ENCODE data around the gene ICE2.
"Not testable (repeated sequence)": the region's sequence is repeated elsewhere in the genome, so short reads cannot be mapped to it uniquely, and the experiment has no call there.

ICE2 gene

GRCh38 chr15:60416484-60416883 is 62.5 kb downstream of the ICE2 start:
- no peak for DNase-seq (ENCODE audit: extremely low spot score)
- POLR2A ChIA-PET, result no interaction called here
- CTCF ChIA-PET, result no interaction called here
- TF ChIP-seq FOXA1 (IDR thresholded peaks at IDR 0.05) (no peak), PKNOX1 (IDR thresholded peaks at IDR 0.05) (no peak), BHLHE40 (IDR thresholded peaks at IDR 0.05; ENCODE audit: borderline replicate concordance) (no peak), L3MBTL2 (conservative IDR thresholded peaks at IDR 0.05) (no peak), HDGF (IDR thresholded peaks at IDR 0.05; ENCODE audit: borderline replicate concordance) (no peak), TARDBP (IDR thresholded peaks at IDR 0.05) (no peak), CTBP1 (IDR thresholded peaks at IDR 0.05; ENCODE audit: borderline replicate concordance) (no peak), NFRKB (IDR thresholded peaks at IDR 0.05) (no peak), ZNF384 (IDR thresholded peaks at IDR 0.05) (no peak), FOXM1 (IDR thresholded peaks at IDR 0.05; ENCODE audit: borderline replicate concordance) (no peak), LEF1 (IDR thresholded peaks at IDR 0.05; ENCODE audit: borderline replicate concordance) (no peak)

DNA sequence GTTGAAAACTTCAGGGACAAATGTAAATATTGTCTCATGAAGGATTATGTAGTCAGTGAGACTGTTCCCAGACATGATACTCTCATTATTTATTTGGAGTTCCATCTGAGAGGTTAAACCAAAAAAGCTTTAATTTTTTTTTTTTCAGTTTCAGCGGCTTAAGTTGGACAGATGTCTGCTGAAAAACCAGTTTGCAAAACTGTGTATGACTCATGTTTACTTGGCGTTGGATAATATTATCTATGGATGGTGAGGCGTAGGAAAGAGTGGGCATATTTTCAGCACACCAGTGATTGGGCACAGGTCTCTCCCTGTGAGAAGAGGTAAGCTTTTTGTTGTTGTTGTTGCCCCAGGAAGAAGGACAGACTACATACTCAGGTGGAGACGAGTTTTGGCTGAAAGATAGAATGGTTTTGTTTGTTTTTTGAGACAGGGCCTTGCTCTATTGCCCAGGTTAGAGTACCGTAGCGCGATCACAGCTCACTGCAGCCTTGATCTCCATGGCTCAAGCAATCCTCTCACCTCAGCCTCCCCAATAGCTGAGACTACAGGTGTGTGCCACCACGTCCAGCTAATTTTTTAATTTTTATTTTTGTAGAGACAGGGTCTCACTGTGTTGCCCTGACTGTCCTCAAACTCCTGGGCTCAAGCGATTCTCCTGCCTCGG is 64.8 kb downstream of the ICE2 start:
- ChIA-PET CTCF (interaction anchor here (0.6 kb wide), 1 partner anchor 602 kb away, joined by 3 read pairs; no protein-coding TSS in a partner anchor), POLR2A (no interaction called here)
- no peak for TF ChIP-seq FOXM1 (IDR thresholded peaks at IDR 0.05; ENCODE audit: borderline replicate concordance)
- no peak for TF ChIP-seq PKNOX1 (IDR thresholded peaks at IDR 0.05)
- no peak for TF ChIP-seq HDGF (IDR thresholded peaks at IDR 0.05; ENCODE audit: borderline replicate concordance)
- TF ChIP-seq L3MBTL2 (conservative IDR thresholded peaks at IDR 0.05), result no peak
- DNase-seq (ENCODE audit: extremely low spot score), result no peak

DNA sequence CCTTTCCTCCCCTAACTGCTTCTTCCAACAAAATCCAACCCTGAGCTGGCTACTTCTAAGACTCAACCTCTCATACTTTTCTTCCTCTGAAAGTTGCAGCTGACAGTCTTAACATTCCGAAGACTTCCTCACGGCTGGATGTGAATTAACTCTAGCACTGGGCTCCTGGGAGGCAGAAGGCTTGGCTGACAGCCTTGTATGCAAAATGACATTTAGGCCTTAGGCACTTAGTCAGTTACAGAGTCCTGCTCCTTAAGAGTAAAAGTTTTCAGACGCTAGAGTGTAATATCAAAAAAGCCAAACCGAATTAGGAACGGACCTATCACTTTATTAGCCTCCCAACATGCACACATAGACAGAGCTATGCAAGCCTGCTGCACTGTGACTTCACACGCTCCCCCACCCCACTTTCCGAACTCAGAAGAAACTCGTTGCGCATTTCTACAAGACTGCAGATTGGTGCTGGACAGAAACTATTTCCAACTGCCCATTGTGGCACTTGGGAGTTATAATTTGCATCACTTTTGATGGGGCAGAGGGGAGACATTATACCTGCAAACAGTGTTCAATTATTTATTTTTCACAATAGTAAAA is 65.6 kb downstream of the ICE2 start:
- POLR2A ChIA-PET, result no interaction called here
- TF ChIP-seq FOXA1 (IDR thresholded peaks at IDR 0.05), result no peak
- no peak for TF ChIP-seq HDGF (IDR thresholded peaks at IDR 0.05; ENCODE audit: borderline replicate concordance)
- no peak for TF ChIP-seq LEF1 (IDR thresholded peaks at IDR 0.05; ENCODE audit: borderline replicate concordance)
- no peak for TF ChIP-seq PKNOX1 (IDR thresholded peaks at IDR 0.05)
- no peak for TF ChIP-seq ZNF384 (IDR thresholded peaks at IDR 0.05)
- TF ChIP-seq FOXK2 (IDR thresholded peaks at IDR 0.05), result no peak
- no peak for TF ChIP-seq TARDBP (IDR thresholded peaks at IDR 0.05)
- no peak for TF ChIP-seq SP1 (IDR thresholded peaks at IDR 0.05)
- CTCF ChIA-PET, result no interaction called here
- DNase-seq (ENCODE audit: extremely low spot score), result no peak

GRCh38 chr15:60412807-60413206 is 66.1 kb downstream of the ICE2 start:
- POLR2A ChIA-PET; DNase-seq (ENCODE audit: extremely low spot score); CTCF ChIA-PET: not testable (repeated sequence)

- POLR2A ChIA-PET, result no interaction called here
- CTCF ChIA-PET, result no interaction called here
- TF ChIP-seq BHLHE40 (IDR thresholded peaks at IDR 0.05; ENCODE audit: borderline replicate concordance), result no peak
- no peak for TF ChIP-seq SUZ12 (IDR thresholded peaks at IDR 0.05)
- TF ChIP-seq FOXA1 (IDR thresholded peaks at IDR 0.05), result no peak
- no peak for TF ChIP-seq FOXK2 (IDR thresholded peaks at IDR 0.05)
- TF ChIP-seq ELF4 (IDR thresholded peaks at IDR 0.05), result no peak
- no peak for TF ChIP-seq LEF1 (IDR thresholded peaks at IDR 0.05; ENCODE audit: borderline replicate concordance)
- TF ChIP-seq NFRKB (IDR thresholded peaks at IDR 0.05), result no peak
- no peak for TF ChIP-seq CTBP1 (IDR thresholded peaks at IDR 0.05; ENCODE audit: borderline replicate concordance)
- no peak for TF ChIP-seq FOXM1 (IDR thresholded peaks at IDR 0.05; ENCODE audit: borderline replicate concordance)
- TF ChIP-seq ARNT (IDR thresholded peaks at IDR 0.05), result no peak
- TF ChIP-seq ZNF384 (IDR thresholded peaks at IDR 0.05), result no peak
- TF ChIP-seq SP1 (IDR thresholded peaks at IDR 0.05), result no peak
- TF ChIP-seq PKNOX1 (IDR thresholded peaks at IDR 0.05), result no peak
- no peak for TF ChIP-seq TARDBP (IDR thresholded peaks at IDR 0.05)
- no peak for TF ChIP-seq HDGF (IDR thresholded peaks at IDR 0.05; ENCODE audit: borderline replicate concordance)
- TF ChIP-seq L3MBTL2 (conservative IDR thresholded peaks at IDR 0.05), result no peak
- no peak for DNase-seq (ENCODE audit: extremely low spot score)
Measured at GRCh38 chr15:60411774-60412425, 67.0 kb downstream of the ICE2 start.

DNA sequence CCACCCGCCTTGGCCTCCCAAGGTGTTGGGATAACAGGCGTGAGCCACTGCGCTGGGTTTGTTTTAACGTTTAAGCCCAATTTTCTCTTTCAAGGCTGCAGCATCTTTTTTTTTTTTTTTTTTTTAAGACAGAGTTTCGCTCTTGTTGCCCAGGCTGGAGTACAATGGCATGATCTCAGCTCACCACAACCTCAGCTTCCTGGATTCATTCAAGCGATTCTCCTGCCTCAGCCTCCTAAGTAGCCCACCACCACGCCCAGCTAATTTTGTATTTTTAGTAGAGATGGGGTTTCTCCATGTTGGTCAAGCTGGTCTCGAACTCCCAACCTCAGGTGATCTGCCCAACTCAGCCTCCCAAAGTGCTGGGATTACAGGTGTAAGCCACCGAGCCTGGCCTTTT is 68.6 kb downstream of the ICE2 start:
- CTCF ChIA-PET, result interaction anchor here (1.7 kb wide), 1 partner anchor 17 kb away, joined by 3 read pairs; no protein-coding TSS in a partner anchor
- DNase-seq (ENCODE audit: extremely low spot score); POLR2A ChIA-PET: not testable (repeated sequence)

All from HEK293T (cell line).